Smooth muscle cell (in vitro differentiated cells): ENCODE data around the gene SCCPDH. TPM values are rescaled to one million over a fixed set of nuclear protein-coding genes. Genes with fewer than 3 reads are reported as not detected.

Experiments used
- DNase-seq: peaks from one replicate; lab custom pipeline; 2025; ENCODE audit not compliant: unreplicated experiment; lab: John Stamatoyannopoulos, UW
- H2AFZ ChIP-seq: fragments of 200-600 bp; sonication (generic); 2 replicates; pipeline ENCODE4 v1.6.0; 2016; ENCODE audit warnings: antibody characterized with exemption, low read depth, mild to moderate bottlenecking
- H3F3A ChIP-seq: fragments of 200-600 bp; sonication (generic); 2 replicates; pipeline ENCODE4 v1.6.0; 2017; ENCODE audit warnings: antibody characterized with exemption, low read depth
- H3K27ac ChIP-seq: fragments of 200-600 bp; sonication (generic); 2 replicates; pipeline ENCODE4 v1.5.1; 2016; ENCODE audit warnings: low read depth, mild to moderate bottlenecking
- H3K27me3 ChIP-seq: fragments of 200-600 bp; sonication (generic); 2 replicates; pipeline ENCODE4 v1.6.1; 2016; ENCODE audit warnings: low read depth, mild to moderate bottlenecking
- H3K36me3 ChIP-seq: fragments of 200-600 bp; sonication (generic); 2 replicates; pipeline ENCODE4 v1.5.1; 2016; ENCODE audit warnings: low read depth
- H3K4me1 ChIP-seq: fragments of 200-600 bp; sonication (generic); 2 replicates; pipeline ENCODE4 v1.5.1; 2016; ENCODE audit warnings: low read depth
- H3K4me2 ChIP-seq: fragments of 200-600 bp; sonication (generic); 2 replicates; pipeline ENCODE4 v1.6.0; 2016; ENCODE audit warnings: mild to moderate bottlenecking
- H3K4me3 ChIP-seq: fragments of 200-600 bp; sonication (generic); 2 replicates; pipeline ENCODE4 v1.5.1; 2016; ENCODE audit warnings: mild to moderate bottlenecking
- H3K79me2 ChIP-seq: fragments of 200-600 bp; sonication (generic); 2 replicates; pipeline ENCODE4 v1.6.0; 2016; ENCODE audit warnings: low read depth, mild to moderate bottlenecking
- H3K9ac ChIP-seq: fragments of 200-600 bp; sonication (generic); 2 replicates; pipeline ENCODE4 v1.6.0; 2016; ENCODE audit warnings: low read depth
- H3K9me3 ChIP-seq: fragments of 200-600 bp; sonication (generic); replicated peaks from 2 replicates; pipeline ENCODE4 v1.5.1; 2016; ENCODE audit warnings: low read depth
- H4K20me1 ChIP-seq: fragments of 200-600 bp; sonication (generic); 2 replicates; pipeline ENCODE4 v1.6.0; 2016; ENCODE audit warnings: low read depth
- CTCF ChIP-seq: fragments of 200-600 bp; sonication (generic); IDR thresholded peaks from 2 replicates; pipeline ENCODE4 v1.5.1; 2017; ENCODE audit warnings: borderline replicate concordance, mild to moderate bottlenecking, antibody characterized with exemption; ENCODE audit not compliant: insufficient read depth, poor library complexity, severe bottlenecking
- WGBS: methylation state at CpG from one replicate; pipeline ENCODE4 v1.1.7; 2016; ENCODE audit warnings: low lambda C conversion rate; 5-methylcytosine and 5-hydroxymethylcytosine counted together
- polyA plus RNA-seq: library from polyadenylated mRNA; unstranded; fragments of >200 nt; fragmentation: Nextera tagmentation; extraction: Ambion mirVana; gene quantifications from 2 replicates; pipeline ENCODE4 v1.2.1, GENCODE V29; 2016
- small RNA-seq: library from RNA; depleted of rRNA; stranded (forward); fragments of <200 nt; gene quantifications from one replicate; pipeline ENCODE3, GENCODE V24; 2014
- total RNA-seq: library from RNA; depleted of rRNA; stranded (reverse); fragments of >200 nt; gene quantifications from 2 replicates; pipeline ENCODE4 v1.2.3, GENCODE V29; 2014

Gene SCCPDH
- total and polyA plus RNA-seq, 2 experiments from 2014 or later, result 19.6 to 27.0 TPM

- no peaks in the 10 kb centered on the region for H3K36me3 ChIP-seq
- H3K9ac ChIP-seq, result no peak overlapping the region
- H3K27me3 ChIP-seq, result no peaks in the 10 kb centered on the region
- no peaks in the 10 kb centered on the region for H3K9me3 ChIP-seq
- no peak for DNase-seq
- no peaks in the 10 kb centered on the region for H4K20me1 ChIP-seq
- H2AFZ ChIP-seq, result no peak overlapping the region
- no peak overlapping the region for H3K4me3 ChIP-seq
- no peak overlapping the region for H3K27ac ChIP-seq
- no peaks in the 10 kb centered on the region for H3K4me1 ChIP-seq
- H3F3A ChIP-seq, result no peaks in the 10 kb centered on the region
- no peak for TF ChIP-seq CTCF
- no peaks in the 10 kb centered on the region for H3K79me2 ChIP-seq
- no peak overlapping the region for H3K4me2 ChIP-seq
- WGBS, result 84% methylated on average over 13 of the region's 13 CpGs
Observed at GRCh38 chr1:246814890-246815289, 90.7 kb downstream of the SCCPDH start.

GRCh38 chr1:246815693-246816270 lies 91.6 kb downstream of the SCCPDH start:
- no peak overlapping the region for H3K9ac ChIP-seq
- H3K4me2 ChIP-seq, result no peak overlapping the region
- no peaks in the 10 kb centered on the region for H3K9me3 ChIP-seq
- H3K27ac ChIP-seq, result no peak overlapping the region
- no peak overlapping the region for H3K4me3 ChIP-seq
- H3F3A ChIP-seq, result no peaks in the 10 kb centered on the region
- no peaks in the 10 kb centered on the region for H3K36me3 ChIP-seq
- TF ChIP-seq CTCF, result no peak
- H4K20me1 ChIP-seq, result no peaks in the 10 kb centered on the region
- H3K4me1 ChIP-seq, result no peaks in the 10 kb centered on the region
- H2AFZ ChIP-seq, result no peak overlapping the region
- WGBS, result 92% methylated on average over 11 of the region's 11 CpGs
- DNase-seq, result no peak
- H3K79me2 ChIP-seq, result no peaks in the 10 kb centered on the region
- H3K27me3 ChIP-seq, result no peaks in the 10 kb centered on the region

Small RNA genes lying within 50 kb of the gene (small RNA-seq; reads per million reads assigned to genes)
- gene AC113174.1, result not detected

Other genes with a start within 250 kb of the SCCPDH start
- gene SMYD3, start 217.1 kb upstream of the SCCPDH start, total RNA-seq, result 162 and 198 TPM in 2 replicates
- 246 and 301 TPM in 2 replicates for gene SMYD3, start 217.1 kb upstream of the SCCPDH start, polyA plus RNA-seq
- gene TFB2M, start 158.1 kb upstream of the SCCPDH start, total RNA-seq, result 22.5 and 24.0 TPM in 2 replicates
- gene TFB2M, start 158.1 kb upstream of the SCCPDH start, polyA plus RNA-seq, result 15.0 and 16.8 TPM in 2 replicates
- 11.0 and 16.9 TPM in 2 replicates for gene CNST, start 158.0 kb upstream of the SCCPDH start, total RNA-seq
- 6.7 and 7.3 TPM in 2 replicates for gene CNST, start 158.0 kb upstream of the SCCPDH start, polyA plus RNA-seq
- 34.0 and 41.2 TPM in 2 replicates for gene AHCTF1, start 207.5 kb downstream of the SCCPDH start, total RNA-seq
- gene AHCTF1, start 207.5 kb downstream of the SCCPDH start, polyA plus RNA-seq, result 7.2 and 7.3 TPM in 2 replicates